Ureter (tissue), 1 donor: ENCODE results near the gene RAB3GAP1. TPM values are rescaled to one million over a fixed set of nuclear protein-coding genes. Genes with fewer than 3 reads are reported as not detected.
A peak's percentile ranks its signal among the peaks of the same experiment; 100 is the strongest.
"Not testable (repeated sequence)": the region's sequence is repeated elsewhere in the genome, so short reads cannot be mapped to it uniquely, and the experiment has no call there.

Experiments
- DNase-seq: peaks from one replicate; pipeline ENCODE4 v3.0.0-alpha.2; 2020; ENCODE audit warnings: low spot score
- total RNA-seq: library from RNA; stranded (reverse); gene quantifications from one replicate; pipeline ENCODE4 v1.2.4, GENCODE V29; 2023
- donor health status: DM: yes; HTN: yes; CAD: no.

RAB3GAP1 gene
- total RNA-seq, result 61.6 TPM

DNA sequence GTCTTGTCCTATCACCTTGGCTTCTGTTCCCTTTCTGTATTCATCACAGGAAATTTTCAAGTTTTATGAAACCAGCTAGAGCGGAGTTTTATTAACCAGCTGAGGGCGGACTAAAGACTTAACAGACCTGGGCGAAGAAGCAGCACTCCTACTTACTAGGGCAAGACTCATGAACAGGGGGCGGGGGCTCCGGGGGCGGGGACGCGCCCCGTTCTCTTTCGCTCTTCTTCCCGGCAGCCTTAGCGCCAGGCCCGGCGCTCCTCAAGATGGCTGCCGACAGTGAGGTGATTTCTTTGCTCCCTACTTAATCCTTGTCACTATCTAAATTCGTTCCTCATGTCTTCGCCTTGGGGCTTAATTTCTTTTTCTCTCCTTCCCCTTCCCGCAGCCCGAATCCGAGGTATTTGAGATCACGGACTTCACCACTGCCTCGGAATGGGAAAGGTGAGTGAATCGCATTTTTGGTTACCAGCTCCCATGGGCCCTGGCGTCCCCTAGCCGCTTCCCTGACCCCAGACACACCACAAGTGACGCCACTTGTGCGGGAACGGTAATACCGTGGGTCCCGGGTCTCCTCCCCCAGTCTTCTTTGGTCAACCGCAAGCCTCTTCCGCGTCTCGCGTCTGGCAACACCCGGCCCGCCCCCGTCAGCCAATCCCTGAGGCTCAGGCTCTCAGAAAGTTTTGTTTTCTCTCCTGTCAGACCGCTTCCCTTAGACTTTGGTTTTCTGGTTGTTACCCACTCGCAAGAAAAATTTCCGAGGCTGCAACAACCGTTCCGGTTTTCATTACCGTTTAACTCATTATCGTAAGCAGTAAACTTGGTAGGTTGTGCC is at the start of gene RAB3GAP1:
RAB3GAP1 (plus strand) TSS at position 251 of the 835 bp plus-strand sequence; CDS start at position 267, 16 bp downstream.
- peak; percentile 82 for DNase-seq

DNA sequence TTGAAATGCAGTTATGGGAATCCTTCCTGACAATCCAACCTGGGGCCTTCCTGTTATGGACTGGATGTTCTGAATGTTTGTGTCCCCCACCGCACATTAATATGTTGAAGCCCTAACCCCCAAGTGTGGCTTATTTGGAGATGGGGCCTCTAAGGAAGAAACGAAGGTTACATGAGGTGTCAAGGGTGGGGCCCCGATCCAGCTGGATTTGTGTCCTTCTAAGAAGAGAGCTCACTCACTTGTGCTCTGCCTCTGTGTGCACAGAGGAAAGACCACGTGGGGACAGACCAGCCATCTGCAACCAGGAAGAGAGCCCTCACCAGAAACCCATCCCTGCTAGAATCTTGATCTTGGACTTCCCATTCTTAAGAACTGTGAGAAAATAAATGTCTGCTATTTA is 49.3 kb upstream of the RAB3GAP1 start:
- no peak for DNase-seq

DNA sequence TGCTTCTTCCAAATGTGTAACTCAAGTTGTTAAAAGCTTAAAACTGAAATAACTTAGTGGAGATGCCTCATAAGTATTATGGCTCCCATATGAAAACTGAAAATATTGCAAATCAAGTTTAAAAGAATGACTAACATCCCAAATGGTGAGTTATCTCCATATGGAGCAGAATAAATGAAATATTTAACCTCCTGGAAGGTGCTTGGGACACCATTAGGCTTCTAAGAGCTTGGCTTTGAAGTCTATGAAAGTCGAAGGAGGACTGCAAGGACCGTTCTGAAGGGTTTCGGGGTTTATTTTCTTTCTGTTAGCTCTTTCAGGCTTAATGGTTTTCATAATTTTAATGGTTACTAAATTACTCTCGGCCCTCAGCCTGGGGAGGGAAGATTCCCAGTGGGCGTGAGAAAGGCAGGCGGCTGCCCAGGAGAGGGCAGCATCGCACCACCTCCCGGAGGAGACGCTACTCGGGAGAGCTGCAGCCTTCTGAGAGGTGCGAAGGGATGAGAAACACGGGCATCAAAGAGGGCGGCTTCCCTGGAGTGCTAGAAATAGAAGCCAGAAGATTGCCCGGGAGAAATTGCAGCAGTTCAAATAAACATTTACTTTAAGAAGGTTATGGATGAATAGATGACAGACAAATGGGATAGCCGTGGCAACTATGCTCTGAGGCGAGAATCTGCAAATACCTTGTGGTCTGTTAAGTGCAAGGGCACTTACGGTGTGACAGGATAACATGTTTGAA is 47.9 kb upstream of the RAB3GAP1 start:
- peak; percentile 71 for DNase-seq

DNA sequence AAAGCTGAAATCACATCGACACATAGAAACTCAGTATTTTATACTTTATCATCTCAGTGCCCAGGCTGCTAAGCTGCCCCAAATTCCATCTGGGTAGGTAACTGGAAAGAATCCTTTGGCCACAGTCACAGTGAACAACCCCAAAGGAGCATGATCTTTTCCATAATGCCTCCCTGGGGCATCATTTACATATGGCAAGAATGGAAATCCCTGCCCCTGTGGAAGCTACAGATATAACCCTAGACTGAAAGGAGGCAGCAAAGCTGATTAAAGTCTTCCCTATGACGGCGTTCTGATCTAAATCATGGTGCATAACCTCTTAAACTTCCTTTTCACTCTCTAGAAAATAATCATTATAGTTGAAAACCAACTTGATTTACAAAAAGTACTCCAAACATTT is 46.3 kb upstream of the RAB3GAP1 start:
- no peak for DNase-seq

DNA sequence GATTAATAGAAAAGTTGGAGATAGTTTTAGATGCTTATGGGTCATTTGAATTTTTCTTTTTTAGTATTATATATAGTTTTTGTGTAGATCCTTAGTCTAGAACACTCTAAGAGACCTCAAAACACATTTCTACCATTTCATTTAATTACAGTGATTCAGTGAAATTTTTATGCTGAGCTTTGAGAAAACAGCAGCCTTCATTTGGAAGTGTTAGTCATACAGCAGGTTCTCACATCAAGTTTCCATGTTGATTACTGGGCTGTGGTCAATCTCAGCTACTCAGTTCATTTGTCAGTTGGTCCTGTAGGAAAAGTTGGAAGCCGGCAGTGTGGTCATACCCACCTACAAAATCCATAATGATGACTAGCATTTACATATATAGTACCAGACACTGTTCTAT is 42.8 kb upstream of the RAB3GAP1 start:
- DNase-seq, result no peak

DNA sequence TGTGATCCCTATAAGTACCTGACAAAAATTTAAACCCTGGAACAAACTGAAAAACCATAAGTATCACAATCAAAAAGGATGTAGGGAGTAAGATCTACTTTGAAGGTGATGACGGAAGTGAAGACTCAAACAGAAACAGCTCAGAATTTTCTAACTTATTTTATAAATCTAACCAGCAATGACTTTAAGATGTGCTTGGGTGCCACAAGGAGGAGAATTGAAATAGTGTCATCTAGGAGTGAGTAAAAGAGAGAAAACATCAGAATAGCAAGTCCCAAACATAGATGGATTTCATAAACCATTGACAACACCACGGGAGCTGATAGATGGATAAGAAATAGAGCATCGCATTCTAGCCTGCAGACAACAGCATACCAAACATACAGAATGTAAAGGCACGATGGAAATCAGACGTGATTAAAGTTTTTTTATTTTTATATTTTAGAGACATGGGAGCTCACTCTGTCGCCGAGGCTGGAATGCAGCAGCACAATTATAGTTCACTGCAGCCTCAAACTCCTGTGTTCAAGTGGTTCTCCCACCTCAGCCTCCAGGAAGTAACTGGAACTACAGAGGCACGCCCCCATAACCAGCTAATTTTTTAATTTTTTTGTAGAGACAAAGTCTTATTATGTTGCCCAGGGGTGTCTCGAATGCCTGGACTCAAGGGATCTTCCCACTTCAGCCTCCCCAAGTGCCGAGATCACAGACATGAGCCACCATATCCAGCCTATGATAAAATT is 41.7 kb upstream of the RAB3GAP1 start:
- DNase-seq, result no peak

DNA sequence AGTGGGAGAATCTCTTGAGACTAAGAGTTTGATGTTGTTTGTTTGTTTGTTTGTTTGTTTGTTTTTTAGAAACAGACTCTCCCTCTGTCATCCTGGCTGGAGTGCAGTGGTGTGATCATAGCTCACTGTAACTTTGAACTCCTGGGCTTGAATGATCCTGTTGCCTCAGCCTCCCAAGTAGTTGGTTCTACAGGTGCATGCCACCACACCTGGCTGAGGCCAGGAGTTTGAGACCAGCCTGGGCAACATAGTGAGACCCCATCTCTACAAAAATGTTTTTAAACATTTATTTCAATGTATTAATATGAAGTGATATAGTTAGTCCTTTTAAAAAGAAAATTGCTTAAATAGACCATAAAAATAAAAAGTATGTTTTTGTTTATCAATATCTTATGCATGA is 40.5 kb upstream of the RAB3GAP1 start:
- no peak for DNase-seq

DNA sequence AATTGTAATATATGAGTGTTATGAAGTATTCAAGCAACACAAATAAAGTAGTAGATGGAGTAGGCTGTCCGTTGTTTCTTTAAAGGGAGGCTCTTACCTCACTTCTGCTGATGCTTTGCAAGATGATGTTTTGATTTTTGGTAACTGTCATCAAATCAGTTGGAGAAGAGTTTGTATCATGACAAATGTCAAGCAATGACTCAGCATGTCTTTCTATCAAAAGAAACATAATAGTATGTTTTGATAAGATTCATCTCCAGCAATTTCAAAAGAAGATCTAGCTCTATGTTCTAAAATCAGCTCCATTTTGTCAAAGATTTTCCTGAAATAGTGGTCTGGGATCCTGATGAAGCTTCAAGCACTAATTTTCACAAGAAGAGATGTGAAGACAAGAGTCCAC is 30.5 kb upstream of the RAB3GAP1 start:
- DNase-seq, result no peak

DNA sequence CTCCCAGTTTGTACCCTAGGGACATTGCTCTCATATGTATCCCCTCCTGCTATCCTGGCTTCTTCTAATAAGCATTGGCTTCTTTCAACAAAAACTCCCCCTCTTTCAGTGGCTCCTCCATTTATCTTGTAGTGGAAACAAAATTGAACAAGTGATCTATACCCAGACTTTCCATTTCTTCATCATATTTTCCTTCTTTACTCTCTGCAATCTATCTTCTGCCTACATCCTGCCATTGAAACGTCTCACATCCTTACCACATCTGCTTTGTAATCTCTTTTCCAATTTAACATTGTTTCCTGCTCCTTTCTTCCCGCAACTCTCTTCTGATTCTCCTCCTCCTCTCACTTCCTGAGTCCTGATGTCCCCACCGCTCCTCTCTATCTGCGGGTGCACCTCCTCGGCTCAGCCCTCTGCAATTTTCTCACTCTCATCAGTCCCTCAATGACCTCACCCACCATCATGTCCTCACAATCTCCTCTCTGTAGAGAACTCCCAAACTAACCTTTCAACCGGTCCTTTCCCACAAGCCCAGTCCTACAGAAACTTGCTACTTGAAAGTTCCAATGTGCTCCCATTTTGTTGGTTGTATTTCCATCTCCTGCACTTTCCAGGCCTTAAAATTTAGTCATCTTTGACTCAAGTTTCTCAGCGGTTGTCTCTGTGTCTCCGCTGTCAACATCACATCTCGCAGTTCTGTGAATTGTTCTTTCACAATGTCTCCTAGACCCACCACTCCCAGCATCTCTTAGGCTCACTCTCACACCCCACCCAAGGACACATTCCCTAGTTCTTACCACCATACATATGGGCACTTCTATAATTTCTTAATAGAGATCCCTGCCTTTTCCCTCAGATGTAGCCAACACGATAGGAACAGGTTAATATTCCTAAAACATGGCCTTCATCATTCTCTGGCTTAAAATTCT is 28.9 kb upstream of the RAB3GAP1 start:
- no peak for DNase-seq

DNA sequence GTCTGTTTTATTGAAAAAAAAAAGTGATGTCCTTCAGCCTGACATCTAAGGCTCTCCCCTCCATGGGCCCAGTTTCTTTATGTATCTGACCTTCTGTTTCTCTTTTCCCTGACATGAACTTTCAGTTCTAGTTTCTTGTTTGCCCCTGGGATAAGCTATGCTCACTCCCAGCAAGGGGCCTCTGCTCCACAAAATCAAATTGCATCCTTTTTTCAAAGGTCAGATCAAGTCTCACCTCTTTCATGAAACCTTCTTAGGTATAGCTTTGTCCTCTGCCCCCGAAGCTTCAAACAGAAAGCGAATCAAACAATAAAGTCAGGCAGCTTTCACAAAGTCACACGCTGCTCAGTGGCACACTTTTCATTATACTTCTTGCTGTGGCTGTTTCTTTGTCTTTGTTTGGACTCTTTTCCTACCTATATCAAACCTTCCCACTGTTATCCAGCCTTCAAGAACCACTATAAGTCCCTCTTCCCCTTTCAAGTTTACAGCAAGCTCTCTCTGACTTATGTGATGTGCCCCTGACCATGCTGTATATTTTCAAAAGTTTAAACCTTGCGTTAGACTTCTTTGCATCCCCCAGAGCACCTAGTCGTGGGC is 28.1 kb upstream of the RAB3GAP1 start:
- DNase-seq, result no peak

DNA sequence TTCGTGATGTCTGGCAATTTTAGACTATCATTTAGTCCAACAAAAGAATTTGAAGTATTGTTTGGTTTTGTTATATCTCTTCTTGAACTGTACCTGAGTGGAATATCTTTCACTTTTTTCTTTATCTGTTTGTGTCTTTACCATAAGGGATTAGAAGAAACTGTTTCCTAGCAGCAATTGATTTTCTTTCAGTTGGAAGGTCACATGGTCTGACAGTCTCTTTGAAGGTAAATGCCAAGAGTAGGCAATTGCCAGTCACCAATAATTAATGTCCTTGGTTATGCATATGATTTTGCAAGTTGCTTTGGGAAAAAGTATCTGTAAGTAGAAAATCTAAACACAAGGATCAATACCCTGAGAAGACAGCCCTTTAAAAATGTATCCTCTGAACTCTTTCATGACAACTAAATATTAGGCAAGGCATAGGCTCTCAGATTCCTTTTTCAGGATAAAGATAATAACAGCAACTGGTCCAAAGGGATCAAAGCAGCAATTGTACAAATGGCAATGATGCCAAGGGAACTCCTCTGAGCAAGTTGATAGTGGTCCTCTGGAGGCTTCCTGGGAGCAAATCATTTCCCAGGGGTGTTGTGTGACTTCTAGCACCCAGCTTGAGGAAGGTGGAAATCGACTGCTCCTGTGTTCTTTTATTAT is 22.5 kb upstream of the RAB3GAP1 start:
- no peak for DNase-seq

DNA sequence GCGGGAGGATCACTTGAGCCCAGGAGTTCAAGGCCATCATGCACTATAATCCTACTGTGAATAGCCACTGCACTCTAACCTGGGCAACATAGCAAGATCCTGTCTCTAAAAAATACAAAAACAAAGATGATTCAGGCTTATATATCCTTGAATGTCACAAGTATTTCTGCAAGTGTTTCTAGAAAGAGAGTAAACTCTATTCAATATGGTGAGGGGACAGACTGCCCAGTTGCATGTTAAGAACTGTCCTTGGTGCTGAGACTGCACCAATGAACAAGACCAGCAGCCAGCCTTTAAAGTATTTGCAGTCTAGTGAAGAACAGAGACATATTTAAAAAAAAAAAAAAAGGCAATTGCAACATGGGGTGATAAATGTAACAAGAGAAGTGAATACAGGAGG is 21.3 kb upstream of the RAB3GAP1 start:
- no peak for DNase-seq

DNA sequence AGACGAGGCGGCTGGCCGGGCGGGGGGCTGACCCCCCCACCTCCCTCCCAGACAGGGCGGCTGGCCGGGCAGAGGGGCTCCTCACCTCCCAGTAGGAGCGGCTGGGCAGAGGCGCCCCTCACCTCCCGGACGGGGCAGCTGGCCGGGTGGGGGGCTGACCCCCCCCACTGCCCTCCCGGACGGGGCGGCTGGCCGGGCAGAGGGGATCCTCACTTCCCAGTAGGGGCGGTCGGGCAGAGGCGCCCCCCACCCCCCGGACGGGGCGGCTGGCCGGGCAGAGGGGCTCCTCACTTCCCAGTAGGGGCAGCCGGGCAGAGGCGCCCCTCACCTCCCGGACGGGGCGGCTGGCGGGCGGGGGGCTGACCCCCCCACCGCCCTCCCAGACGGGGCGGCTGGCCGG is 18.9 kb upstream of the RAB3GAP1 start:
- not testable (repeated sequence) for DNase-seq

DNA sequence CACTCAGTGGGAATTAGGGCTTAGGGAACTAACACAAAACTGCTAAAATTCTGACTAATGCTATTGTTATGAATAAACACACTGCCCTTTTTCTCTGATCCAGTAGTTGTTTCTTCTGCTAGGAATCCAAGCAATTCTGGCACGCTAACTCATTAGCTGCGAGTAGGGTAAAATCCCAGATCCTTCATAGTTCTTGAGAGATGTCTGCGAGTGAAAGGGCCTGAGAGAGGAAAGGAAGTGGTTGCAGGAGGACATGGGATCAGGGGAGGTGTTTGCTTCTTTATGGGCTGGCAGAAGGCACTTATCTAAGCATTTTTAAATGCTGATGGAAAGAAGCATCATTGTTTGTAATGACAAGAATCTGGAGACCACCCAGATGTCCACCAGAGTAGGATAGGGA is 14.3 kb upstream of the RAB3GAP1 start:
- DNase-seq, result no peak

DNA sequence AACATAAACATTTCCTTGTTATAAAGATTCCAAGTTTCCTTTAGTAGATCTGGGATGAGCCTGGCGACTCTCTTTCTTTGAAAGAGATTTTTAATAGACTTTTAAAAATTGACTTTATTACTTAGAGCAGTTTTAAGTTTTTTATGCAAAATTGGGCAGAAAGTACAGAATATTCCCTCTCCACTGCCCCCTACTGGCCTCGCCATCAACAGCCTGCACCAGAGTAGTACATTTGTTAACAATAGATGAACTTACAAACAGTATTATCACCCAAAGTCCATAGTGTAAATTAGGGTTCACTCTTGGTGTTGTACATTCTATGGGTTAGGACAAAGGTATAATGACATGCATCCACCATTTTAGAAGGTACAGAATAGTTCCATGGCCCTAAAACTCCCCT is 8.7 kb upstream of the RAB3GAP1 start:
- DNase-seq, result no peak

DNA sequence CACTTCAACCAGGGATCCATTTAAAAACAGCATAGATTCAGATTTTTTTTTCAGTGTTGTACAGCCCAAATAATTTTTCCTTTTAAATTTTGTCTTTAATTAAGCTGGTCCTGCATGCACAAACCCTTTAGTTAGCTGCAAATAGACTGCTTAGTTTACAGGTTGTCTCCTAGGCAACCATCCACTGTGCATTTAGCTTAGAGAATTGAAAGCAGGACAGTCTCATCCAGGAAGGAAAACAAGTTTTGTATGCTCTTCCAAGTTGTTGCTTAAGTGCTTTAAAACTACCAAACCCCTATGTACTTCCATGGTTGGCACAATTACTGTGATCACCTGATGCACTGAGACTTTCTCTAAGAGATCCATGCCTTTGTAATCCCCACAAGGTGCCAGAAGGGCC is 4.8 kb upstream of the RAB3GAP1 start, which contains the start of gene MAP3K19:
MAP3K19 (minus strand) TSS at position 148 of the 400 bp plus-strand sequence. CDS start 22,800 bp downstream, outside the sequence.
- DNase-seq, result no peak

DNA sequence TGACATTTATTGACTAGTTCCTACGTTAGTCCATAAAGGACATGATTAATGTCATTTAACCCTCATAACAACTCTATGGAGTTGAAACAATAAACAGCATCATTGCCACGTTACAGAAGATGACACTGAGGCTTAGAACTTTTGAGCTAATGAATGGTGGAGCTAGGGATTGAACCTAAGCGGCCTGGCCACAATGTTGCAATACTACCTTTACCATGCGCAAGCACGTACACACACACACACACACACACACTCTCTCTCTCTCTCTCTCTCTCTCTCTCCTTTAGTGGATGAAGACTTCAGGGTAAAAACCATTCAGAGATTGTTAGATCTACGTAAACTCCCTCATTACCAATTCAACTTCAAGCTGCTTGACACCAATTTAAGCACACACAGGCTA is 4.0 kb upstream of the RAB3GAP1 start:
- DNase-seq, result no peak

DNA sequence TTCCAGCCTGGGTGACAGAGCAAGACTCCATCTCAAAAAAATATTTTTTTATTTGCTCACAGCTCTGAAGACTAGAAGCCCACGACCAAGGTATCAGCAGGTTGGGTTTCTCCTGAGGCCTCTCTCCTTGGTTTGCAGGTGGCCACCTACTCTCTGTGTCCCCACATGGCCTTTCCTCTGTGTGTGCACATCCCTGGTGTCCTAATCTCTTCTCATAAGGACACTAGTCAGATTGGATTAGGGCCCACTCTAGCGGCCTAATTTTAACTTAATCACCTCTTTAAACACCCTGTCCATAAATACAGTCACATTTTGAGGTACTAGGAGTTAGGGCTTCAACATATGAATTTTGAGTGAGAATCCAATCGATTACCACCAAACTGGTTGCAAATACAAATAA is 2.0 kb upstream of the RAB3GAP1 start:
- no peak for DNase-seq

DNA sequence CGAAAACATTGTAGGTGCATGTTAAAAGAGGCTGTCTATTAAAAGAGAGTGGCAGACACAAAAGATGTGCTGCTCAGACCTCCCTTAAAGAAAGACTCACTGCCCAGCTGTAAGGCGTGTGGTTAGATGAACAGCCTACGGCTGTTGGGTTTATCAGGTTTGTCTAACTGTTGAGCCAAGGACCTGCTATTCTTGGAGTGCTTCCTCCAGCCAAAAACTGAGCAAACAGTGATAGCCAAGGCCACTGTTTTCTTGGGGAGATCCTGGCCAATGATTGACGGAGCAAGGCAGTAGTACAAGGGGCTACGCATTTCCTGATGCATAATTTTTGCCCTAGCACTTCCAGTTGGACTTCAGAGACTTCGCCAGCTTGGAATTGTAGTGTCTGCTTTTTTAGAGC is 1.4 kb upstream of the RAB3GAP1 start:
- DNase-seq, result no peak

DNA sequence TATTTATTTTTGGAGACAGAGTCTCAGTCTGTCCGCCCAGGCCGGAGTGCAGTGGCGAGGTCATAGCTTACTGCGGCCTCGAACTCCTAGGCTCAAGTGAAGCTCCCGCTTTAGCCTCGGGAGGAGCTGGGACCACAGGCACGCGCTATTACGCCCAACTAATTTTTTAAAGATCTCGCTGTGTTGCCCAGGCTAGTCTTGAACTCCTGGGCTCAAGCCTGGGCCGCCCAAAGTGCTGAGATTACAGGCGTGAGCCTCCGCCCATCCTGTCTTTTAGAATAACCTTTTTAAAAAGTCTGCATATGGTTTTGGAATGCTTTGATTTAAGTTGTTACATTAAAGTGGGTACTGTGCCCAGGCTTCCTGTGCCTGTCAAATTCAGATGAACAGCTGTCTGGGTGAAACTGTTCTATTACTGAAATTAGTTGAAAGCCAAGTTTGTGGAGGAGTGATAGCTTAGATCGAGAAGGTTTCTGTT is 944 bp downstream of the RAB3GAP1 start:
- DNase-seq, result no peak
